ENCODE results near the gene ZNF576.
"Not testable (repeated sequence)": the region's sequence is repeated elsewhere in the genome, so short reads cannot be mapped to it uniquely, and the experiment has no call there.

The ZNF576 gene

GRCh38 chr19:43575156-43575950, 21.0 kb upstream of the ZNF576 start, which contains the start of the genes PINLYP and XRCC1:
Gene PINLYP (plus strand): TSS chr19:43575801. CDS start chr19:43577192, 1,391 bp downstream.
Gene XRCC1 (minus strand): TSS chr19:43575527. CDS start chr19:43575458, 69 bp downstream.
- DNase-seq, result peak; percentile 94

GRCh38 chr19:43575955-43576878, 20.2 kb upstream of the ZNF576 start:
- DNase-seq, result no peak

- no peak for DNase-seq
Measured at GRCh38 chr19:43578787-43579186, 17.6 kb upstream of the ZNF576 start.

- DNase-seq, result no peak
Measured at GRCh38 chr19:43581467-43581866, 14.9 kb upstream of the ZNF576 start.

- DNase-seq, result no peak
Measured at GRCh38 chr19:43582495-43582894, 13.9 kb upstream of the ZNF576 start.

GRCh38 chr19:43584484-43584883, 11.9 kb upstream of the ZNF576 start:
- DNase-seq, result no peak

GRCh38 chr19:43586346-43586745, 10.0 kb upstream of the ZNF576 start:
- no peak for DNase-seq

- DNase-seq, result not testable (repeated sequence)
Measured at GRCh38 chr19:43587029-43587428, 9.4 kb upstream of the ZNF576 start.

GRCh38 chr19:43589277-43589676, 7.1 kb upstream of the ZNF576 start:
- DNase-seq, result no peak

- DNase-seq, result no peak
Measured at GRCh38 chr19:43589678-43590077, 6.7 kb upstream of the ZNF576 start.

GRCh38 chr19:43591904-43592772, 4.3 kb upstream of the ZNF576 start:
- DNase-seq, result no peak

GRCh38 chr19:43592800-43593350, 3.5 kb upstream of the ZNF576 start:
- no peak for DNase-seq

- DNase-seq, result no peak
Measured at GRCh38 chr19:43594081-43594697, 2.2 kb upstream of the ZNF576 start.

GRCh38 chr19:43594710-43595604, 1.4 kb upstream of the ZNF576 start:
- DNase-seq, result no peak

GRCh38 chr19:43595605-43595998, 793 bp upstream of the ZNF576 start:
- DNase-seq, result no peak

- no peak for DNase-seq
Measured at GRCh38 chr19:43596842-43597461, 557 bp downstream of the ZNF576 start.

- DNase-seq, result no peak
Measured at GRCh38 chr19:43597876-43598275, 1.5 kb downstream of the ZNF576 start.

- DNase-seq, result no peak
Measured at GRCh38 chr19:43598445-43599240, 2.2 kb downstream of the ZNF576 start.

- no peak for DNase-seq
Measured at GRCh38 chr19:43599635-43600295, 3.4 kb downstream of the ZNF576 start.
